Stimulated activated CD4-positive, alpha-beta T cell treated with anti-CD3 and anti-CD28 coated beads, Interleukin-15, amount 100 ng/mL, for 48 hours (primary cell): ENCODE data around the gene POLG.

Experiments
- DNase-seq, 2 donors: peaks; one replicate each; pipeline ENCODE4 v3.0.0-alpha.2; 2020; ENCODE audit warnings: low read depth in 2 of 2

POLG gene

GRCh38 chr15:89370120-89370977, 35.7 kb upstream of the POLG start:
- DNase-seq: no peak

- DNase-seq: no peak
Observed at GRCh38 chr15:89369341-89369947, 34.8 kb upstream of the POLG start.

GRCh38 chr15:89368566-89369223, 34.1 kb upstream of the POLG start:
- no peak for DNase-seq

- DNase-seq: no peak
Observed at GRCh38 chr15:89367485-89368451, 33.1 kb upstream of the POLG start.

GRCh38 chr15:89366656-89367393, 32.2 kb upstream of the POLG start:
- no peak for DNase-seq

- DNase-seq: no peak
Observed at GRCh38 chr15:89365462-89366065, 30.9 kb upstream of the POLG start.

- no peak for DNase-seq
Observed at GRCh38 chr15:89364741-89365450, 30.3 kb upstream of the POLG start.

GRCh38 chr15:89364341-89364740, 29.7 kb upstream of the POLG start:
- no peak for DNase-seq

- no peak for DNase-seq
Observed at GRCh38 chr15:89363770-89364169, 29.1 kb upstream of the POLG start.

- DNase-seq: no peak
Observed at GRCh38 chr15:89363133-89363532, 28.5 kb upstream of the POLG start.

- no peak for DNase-seq
Observed at GRCh38 chr15:89362203-89363101, 27.8 kb upstream of the POLG start.

- peak in 1 of 2 donors; percentile 47 for DNase-seq
Observed at GRCh38 chr15:89361451-89362202, 27.0 kb upstream of the POLG start.

- no peak for DNase-seq
Observed at GRCh38 chr15:89360294-89360971, 25.8 kb upstream of the POLG start.

- DNase-seq: no peak
Observed at GRCh38 chr15:89359471-89360293, 25.1 kb upstream of the POLG start.

- DNase-seq: peak; percentile 58 to 78
Observed at GRCh38 chr15:89358755-89359439, 24.3 kb upstream of the POLG start.

- DNase-seq: no peak
Observed at GRCh38 chr15:89358435-89358754, 23.8 kb upstream of the POLG start.
